K562 (cell line): ENCODE measurements around the gene FCGBP. TPM values are rescaled to one million over a fixed set of nuclear protein-coding genes. Genes with fewer than 3 reads are reported as not detected.

Experiments
- BHLHE40 ChIP-seq: IDR thresholded peaks from 2 replicates; pipeline ENCODE4 v1.6.1; 2011; ENCODE audit warnings: low read length, improper control_type of control experiment
- CHCHD3 ChIP-seq: fragments of 250-450 bp; sonication (Bioruptor Pico); IDR thresholded peaks from 2 replicates; pipeline ENCODE4 v2.1.2; 2022; ENCODE audit warnings: mild to moderate bottlenecking
- ESRRA ChIP-seq: fragments of 450-650 bp; IDR thresholded peaks from 2 replicates; pipeline ENCODE4 v1.6.1; 2014; ENCODE audit warnings: low read depth, mild to moderate bottlenecking, moderate library complexity, borderline replicate concordance
- FOXA1 ChIP-seq: fragments of 450-650 bp; IDR thresholded peaks from 2 replicates; pipeline ENCODE4 v1.6.1; 2016; ENCODE audit warnings: mild to moderate bottlenecking, borderline replicate concordance
- FOXJ3 ChIP-seq: sonication (generic); formaldehyde crosslinking; IDR thresholded peaks from 2 replicates; pipeline ENCODE4 v1.4.0; 2020; ENCODE audit warnings: mild to moderate bottlenecking, missing genetic modification reagents
- JUN ChIP-seq, 2 experiments: sonication (generic) in 1 of 2; formaldehyde crosslinking in 1 of 2; IDR thresholded peaks; 2 replicates each; pipeline versions ENCODE4 v1.6.1 to v1.8.0; 2012 to 2022; ENCODE audit warnings: borderline replicate concordance in 2 of 2, mild to moderate bottlenecking in 2 of 2, improper control_type of control experiment in 1 of 2, low read depth in 1 of 2, low read length in 1 of 2, missing genetic modification reagents in 1 of 2
- KAT2B ChIP-seq: IDR thresholded peaks from one replicate; pipeline ENCODE4 v1.6.1; 2012; ENCODE audit warnings: low read depth, mild to moderate bottlenecking, control low read depth, inconsistent platforms, low read length, moderate library complexity
- KDM1A ChIP-seq, 2 experiments: fragments of 450-650 bp; IDR thresholded peaks; 2 replicates each; pipeline ENCODE4 v1.6.1; 2016; ENCODE audit warnings: mild to moderate bottlenecking in 2 of 2
- NELFE ChIP-seq: IDR thresholded peaks from 2 replicates; pipeline ENCODE4 v1.6.1; 2011; ENCODE audit warnings: mild to moderate bottlenecking; ENCODE audit not compliant: insufficient read depth, insufficient read length
- PHB2 ChIP-seq: fragments of 450-650 bp; IDR thresholded peaks from 2 replicates; pipeline ENCODE4 v1.6.1; 2017; ENCODE audit warnings: low read depth
- RFX5 ChIP-seq: IDR thresholded peaks from 2 replicates; pipeline ENCODE4 v1.6.1; 2011; ENCODE audit warnings: low read depth, mild to moderate bottlenecking, improper control_type of control experiment, low read length
- SMAD4 ChIP-seq: fragments of 250-450 bp; sonication (Bioruptor Pico); conservative IDR thresholded peaks from 2 replicates; pipeline ENCODE4 v1.8.0; 2021; ENCODE audit warnings: inconsistent platforms, mild to moderate bottlenecking, moderate library complexity
- TRIM24 ChIP-seq, 2 experiments: fragments of 450-650 bp; IDR thresholded peaks; 2 replicates each; pipeline ENCODE4 v1.6.1; 2016
- U2AF1 ChIP-seq: fragments of 200-400 bp; formaldehyde crosslinking; optimal IDR thresholded peaks from 2 replicates; pipeline ENCODE3; 2017; ENCODE audit warnings: mild to moderate bottlenecking, low read depth, low read length, moderate library complexity
- polyA plus RNA-seq, 8 experiments: library from polyadenylated mRNA; depleted of rRNA in 4 of 8; stranded (reverse) in 5 of 8; unstranded in 3 of 8; fragments of >200 nt; fragmentation: Nextera tagmentation in 2 of 8; fragmentation: Illumina TruSeq in 1 of 8; extraction: Ambion mirVana in 2 of 8; extraction: Trizol in 1 of 8; gene quantifications; 2 replicates each; pipeline versions ENCODE4 v1.2.1 to v1.2.3, GENCODE V29; 2011 to 2014; ENCODE audit warnings: inconsistent platforms in 1 of 8, missing spikeins in 1 of 8
- total RNA-seq, 7 experiments: library from RNA; depleted of rRNA in 6 of 7; stranded (reverse); fragments of >200 nt in 6 of 7; fragmentation: Illumina TruSeq in 2 of 7; extraction: Trizol in 2 of 7; gene quantifications; 2 replicates each; pipeline versions ENCODE4 v1.2.1 to v1.2.3, GENCODE V29; 2011 to 2021; ENCODE audit warnings: low replicate concordance in 1 of 7
- TF ChIP-seq, protein P1 (sequence below): fragments of 450-650 bp; formaldehyde crosslinking; IDR thresholded peaks from 2 replicates; pipeline ENCODE4 v1.4.0; 2022; ENCODE audit warnings: mild to moderate bottlenecking, moderate library complexity
- TF ChIP-seq, protein P2 (sequence below): fragments of 450-650 bp; IDR thresholded peaks from 2 replicates; pipeline ENCODE4 v1.6.1; 2017; ENCODE audit warnings: antibody characterized with exemption
- TF ChIP-seq, protein P3 (sequence below), 2 experiments: fragments of 450-650 bp; formaldehyde crosslinking in 1 of 2; IDR thresholded peaks; 2 replicates each; pipeline versions ENCODE4 v1.4.0 to v1.6.1; 2014 to 2020; ENCODE audit warnings: mild to moderate bottlenecking in 2 of 2, borderline replicate concordance in 1 of 2, low read depth in 1 of 2

Gene FCGBP
- total and polyA plus RNA-seq, 9 of the 15 experiments (the other 6 are each of a cell fraction or from before 2014, with no cell fraction given): 0.01 to 1.5 (median 0.13) TPM; not detected in 4

DNA sequence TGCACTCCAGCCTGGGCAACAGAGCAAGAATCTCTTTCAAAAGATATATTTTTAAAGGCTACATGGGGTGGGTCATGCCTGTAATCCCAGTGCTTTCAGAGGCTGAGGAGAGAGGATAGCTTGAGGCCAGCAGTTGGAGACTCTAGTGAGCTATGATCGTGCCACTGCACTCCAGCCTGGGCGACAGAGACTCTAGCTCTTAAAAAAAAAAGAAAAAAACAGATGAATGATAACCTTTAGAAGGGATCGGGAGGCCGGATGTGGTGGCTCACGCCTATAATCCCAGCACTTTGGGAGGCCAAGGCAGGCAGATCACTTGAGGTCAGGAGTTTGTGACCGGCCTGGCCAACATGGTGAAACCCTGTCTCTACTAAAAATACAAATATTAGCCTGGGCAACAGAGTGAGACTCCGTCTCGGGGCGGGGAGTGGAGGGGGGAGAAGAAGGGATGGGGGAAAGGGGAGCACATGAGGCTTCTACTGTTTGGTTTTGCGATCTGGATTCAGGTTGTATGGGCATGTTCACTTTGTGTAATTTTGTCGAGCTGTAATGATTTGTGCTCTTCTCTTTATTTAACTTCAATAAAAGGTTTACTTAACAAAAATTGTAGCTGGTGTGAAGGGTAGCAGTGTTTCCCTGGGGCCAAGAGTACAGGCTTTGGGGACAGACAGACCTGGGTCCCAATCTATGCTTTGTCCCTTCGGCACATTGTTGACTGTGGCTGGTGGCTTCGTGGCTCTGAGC is 35.4 kb upstream of the FCGBP start (continued):
- TF ChIP-seq JUN (IDR thresholded peaks at IDR 0.05; ENCODE audit: borderline replicate concordance, low read depth, low read length): no peak
- TF ChIP-seq JUN (CRISPR knock-in tag; IDR thresholded peaks at IDR 0.05; ENCODE audit: borderline replicate concordance): no peak
- no peak for TF ChIP-seq KAT2B
- TF ChIP-seq, protein P1, sequence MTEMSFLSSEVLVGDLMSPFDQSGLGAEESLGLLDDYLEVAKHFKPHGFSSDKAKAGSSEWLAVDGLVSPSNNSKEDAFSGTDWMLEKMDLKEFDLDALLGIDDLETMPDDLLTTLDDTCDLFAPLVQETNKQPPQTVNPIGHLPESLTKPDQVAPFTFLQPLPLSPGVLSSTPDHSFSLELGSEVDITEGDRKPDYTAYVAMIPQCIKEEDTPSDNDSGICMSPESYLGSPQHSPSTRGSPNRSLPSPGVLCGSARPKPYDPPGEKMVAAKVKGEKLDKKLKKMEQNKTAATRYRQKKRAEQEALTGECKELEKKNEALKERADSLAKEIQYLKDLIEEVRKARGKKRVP (CRISPR knock-in tag): no peak
- TF ChIP-seq U2AF1: no peak
- peak; percentile 57 to 63; a peak in 3 of 4 replicates for TF ChIP-seq KDM1A (IDR thresholded peaks at IDR 0.05)
- no peak for TF ChIP-seq CHCHD3 (CRISPR knock-in tag)
- TF ChIP-seq RFX5: no peak
- TF ChIP-seq, protein P2, sequence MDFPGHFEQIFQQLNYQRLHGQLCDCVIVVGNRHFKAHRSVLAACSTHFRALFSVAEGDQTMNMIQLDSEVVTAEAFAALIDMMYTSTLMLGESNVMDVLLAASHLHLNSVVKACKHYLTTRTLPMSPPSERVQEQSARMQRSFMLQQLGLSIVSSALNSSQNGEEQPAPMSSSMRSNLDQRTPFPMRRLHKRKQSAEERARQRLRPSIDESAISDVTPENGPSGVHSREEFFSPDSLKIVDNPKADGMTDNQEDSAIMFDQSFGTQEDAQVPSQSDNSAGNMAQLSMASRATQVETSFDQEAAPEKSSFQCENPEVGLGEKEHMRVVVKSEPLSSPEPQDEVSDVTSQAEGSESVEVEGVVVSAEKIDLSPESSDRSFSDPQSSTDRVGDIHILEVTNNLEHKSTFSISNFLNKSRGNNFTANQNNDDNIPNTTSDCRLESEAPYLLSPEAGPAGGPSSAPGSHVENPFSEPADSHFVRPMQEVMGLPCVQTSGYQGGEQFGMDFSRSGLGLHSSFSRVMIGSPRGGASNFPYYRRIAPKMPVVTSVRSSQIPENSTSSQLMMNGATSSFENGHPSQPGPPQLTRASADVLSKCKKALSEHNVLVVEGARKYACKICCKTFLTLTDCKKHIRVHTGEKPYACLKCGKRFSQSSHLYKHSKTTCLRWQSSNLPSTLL: no peak
- no peak for TF ChIP-seq NELFE
- no peak for TF ChIP-seq FOXA1
- TF ChIP-seq BHLHE40: no peak
- 0 out of 2 replicates have a peak, but pooled peaks have one; percentile 17 for TF ChIP-seq SMAD4 (CRISPR knock-in tag)
- TF ChIP-seq PHB2: no peak
- TF ChIP-seq, protein P3, sequence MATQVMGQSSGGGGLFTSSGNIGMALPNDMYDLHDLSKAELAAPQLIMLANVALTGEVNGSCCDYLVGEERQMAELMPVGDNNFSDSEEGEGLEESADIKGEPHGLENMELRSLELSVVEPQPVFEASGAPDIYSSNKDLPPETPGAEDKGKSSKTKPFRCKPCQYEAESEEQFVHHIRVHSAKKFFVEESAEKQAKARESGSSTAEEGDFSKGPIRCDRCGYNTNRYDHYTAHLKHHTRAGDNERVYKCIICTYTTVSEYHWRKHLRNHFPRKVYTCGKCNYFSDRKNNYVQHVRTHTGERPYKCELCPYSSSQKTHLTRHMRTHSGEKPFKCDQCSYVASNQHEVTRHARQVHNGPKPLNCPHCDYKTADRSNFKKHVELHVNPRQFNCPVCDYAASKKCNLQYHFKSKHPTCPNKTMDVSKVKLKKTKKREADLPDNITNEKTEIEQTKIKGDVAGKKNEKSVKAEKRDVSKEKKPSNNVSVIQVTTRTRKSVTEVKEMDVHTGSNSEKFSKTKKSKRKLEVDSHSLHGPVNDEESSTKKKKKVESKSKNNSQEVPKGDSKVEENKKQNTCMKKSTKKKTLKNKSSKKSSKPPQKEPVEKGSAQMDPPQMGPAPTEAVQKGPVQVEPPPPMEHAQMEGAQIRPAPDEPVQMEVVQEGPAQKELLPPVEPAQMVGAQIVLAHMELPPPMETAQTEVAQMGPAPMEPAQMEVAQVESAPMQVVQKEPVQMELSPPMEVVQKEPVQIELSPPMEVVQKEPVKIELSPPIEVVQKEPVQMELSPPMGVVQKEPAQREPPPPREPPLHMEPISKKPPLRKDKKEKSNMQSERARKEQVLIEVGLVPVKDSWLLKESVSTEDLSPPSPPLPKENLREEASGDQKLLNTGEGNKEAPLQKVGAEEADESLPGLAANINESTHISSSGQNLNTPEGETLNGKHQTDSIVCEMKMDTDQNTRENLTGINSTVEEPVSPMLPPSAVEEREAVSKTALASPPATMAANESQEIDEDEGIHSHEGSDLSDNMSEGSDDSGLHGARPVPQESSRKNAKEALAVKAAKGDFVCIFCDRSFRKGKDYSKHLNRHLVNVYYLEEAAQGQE (IDR thresholded peaks at IDR 0.05; ENCODE audit: borderline replicate concordance): no peak
- TF ChIP-seq, protein P3 (CRISPR knock-in tag; IDR thresholded peaks at IDR 0.05; ENCODE audit: low read depth): no peak
- TF ChIP-seq TRIM24 (IDR thresholded peaks at IDR 0.05): peak; percentile 30 to 64; a peak in 2 of 4 replicates
- no peak for TF ChIP-seq FOXJ3
- peak; percentile 39; the same call in 1 of the 2 replicates for TF ChIP-seq ESRRA
